Stimulated activated CD4-positive, alpha-beta T cell treated with anti-CD3 and anti-CD28 coated beads, Interleukin-4, amount 100 ng/mL, for 4 hours (primary cell): ENCODE measurements around the gene SERPINF2.
A peak's percentile ranks its signal among the peaks of the same experiment; 100 is the strongest.
"Not testable (repeated sequence)": the region's sequence is repeated elsewhere in the genome, so short reads cannot be mapped to it uniquely, and the experiment has no call there.

Source experiments
- DNase-seq, 2 experiments: peaks; one replicate each; pipeline ENCODE4 v3.0.0-alpha.2; 2020

The SERPINF2 gene

GRCh38 chr17:1716912-1717695 is 25.6 kb upstream of the SERPINF2 start:
- peak; percentile 70 to 85 for DNase-seq

GRCh38 chr17:1718362-1719165 is 24.1 kb upstream of the SERPINF2 start:
- no peak for DNase-seq

- peak; percentile 59 to 64 for DNase-seq
These were observed 21.8 kb upstream of the SERPINF2 start for GRCh38 chr17:1720856-1721386.

- DNase-seq, result not testable (repeated sequence)
These were observed 20.6 kb upstream of the SERPINF2 start for GRCh38 chr17:1722022-1722421.

GRCh38 chr17:1724351-1724868 is 18.3 kb upstream of the SERPINF2 start, which contains the start of gene WDR81:
Gene WDR81, plus strand, starts transcription at chr17:1724704. Its CDS starts 256 bp downstream, at chr17:1724960.
- DNase-seq, result peak; percentile 86

- no peak for DNase-seq
These were observed 17.6 kb upstream of the SERPINF2 start for GRCh38 chr17:1724869-1725641.

DNA sequence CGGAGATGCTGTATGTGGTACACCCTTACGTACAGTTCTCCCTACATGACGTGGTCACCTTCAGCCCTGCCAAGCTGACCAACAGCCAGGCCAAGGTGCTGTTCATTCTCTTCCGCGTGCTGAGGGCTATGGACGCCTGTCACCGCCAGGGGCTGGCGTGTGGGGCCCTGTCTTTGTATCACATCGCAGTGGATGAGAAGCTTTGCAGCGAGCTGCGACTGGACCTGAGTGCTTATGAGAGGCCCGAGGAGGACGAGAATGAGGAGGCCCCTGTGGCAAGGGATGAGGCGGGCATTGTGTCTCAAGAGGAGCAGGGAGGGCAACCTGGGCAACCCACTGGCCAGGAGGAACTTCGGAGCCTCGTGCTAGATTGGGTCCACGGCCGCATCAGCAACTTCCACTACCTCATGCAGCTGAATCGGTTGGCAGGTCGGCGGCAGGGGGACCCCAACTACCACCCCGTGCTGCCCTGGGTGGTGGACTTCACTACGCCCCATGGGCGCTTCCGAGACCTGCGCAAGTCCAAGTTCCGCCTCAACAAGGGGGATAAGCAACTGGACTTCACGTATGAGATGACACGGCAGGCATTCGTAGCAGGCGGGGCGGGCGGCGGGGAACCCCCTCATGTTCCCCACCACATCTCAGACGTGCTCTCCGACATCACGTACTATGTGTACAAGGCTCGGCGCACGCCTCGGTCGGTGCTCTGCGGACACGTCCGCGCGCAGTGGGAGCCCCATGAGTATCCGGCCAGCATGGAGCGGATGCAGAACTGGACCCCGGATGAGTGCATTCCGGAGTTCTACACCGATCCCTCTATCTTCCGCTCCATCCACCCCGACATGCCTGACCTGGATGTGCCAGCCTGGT is 16.8 kb upstream of the SERPINF2 start:
- DNase-seq, result no peak

DNA sequence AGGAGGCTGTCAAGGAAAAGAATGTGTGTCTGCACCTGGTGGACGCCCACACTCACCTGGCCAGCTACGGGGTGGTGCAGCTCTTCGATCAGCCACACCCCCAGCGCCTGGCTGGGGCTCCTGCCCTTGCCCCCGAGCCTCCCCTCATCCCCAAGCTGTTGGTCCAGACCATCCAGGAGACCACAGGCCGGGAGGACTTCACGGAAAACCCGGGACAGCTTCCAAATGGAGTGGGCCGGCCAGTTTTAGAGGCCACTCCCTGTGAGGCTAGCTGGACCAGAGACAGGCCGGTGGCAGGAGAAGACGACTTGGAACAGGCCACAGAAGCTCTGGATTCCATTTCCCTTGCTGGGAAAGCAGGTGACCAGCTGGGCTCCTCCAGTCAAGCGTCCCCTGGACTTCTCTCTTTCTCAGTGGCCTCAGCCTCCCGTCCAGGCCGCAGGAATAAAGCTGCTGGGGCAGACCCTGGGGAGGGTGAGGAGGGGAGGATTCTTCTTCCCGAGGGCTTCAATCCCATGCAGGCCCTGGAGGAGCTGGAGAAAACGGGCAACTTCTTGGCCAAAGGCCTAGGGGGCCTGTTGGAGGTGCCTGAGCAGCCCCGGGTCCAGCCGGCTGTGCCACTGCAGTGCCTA is 15.9 kb upstream of the SERPINF2 start:
- DNase-seq, result no peak

DNA sequence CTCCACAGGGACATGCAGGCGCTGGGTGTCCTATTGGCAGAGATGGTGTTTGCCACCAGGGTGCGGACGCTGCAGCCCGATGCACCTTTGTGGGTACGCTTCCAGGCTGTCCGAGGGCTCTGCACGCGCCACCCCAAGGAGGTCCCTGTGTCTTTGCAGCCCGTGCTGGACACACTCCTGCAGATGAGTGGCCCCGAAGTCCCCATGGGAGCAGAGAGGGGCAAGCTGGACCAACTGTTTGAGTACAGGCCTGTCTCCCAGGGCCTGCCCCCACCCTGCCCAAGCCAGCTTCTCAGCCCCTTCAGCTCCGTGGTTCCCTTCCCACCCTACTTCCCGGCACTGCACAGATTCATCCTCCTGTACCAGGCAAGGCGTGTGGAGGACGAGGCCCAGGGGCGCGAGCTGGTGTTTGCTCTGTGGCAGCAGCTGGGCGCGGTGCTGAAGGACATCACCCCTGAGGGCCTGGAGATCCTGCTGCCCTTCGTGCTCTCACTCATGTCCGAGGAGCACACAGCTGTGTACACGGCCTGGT is 15.3 kb upstream of the SERPINF2 start:
- DNase-seq, result no peak

- DNase-seq, result no peak
These were observed 14.6 kb upstream of the SERPINF2 start for GRCh38 chr17:1727876-1728630.

DNA sequence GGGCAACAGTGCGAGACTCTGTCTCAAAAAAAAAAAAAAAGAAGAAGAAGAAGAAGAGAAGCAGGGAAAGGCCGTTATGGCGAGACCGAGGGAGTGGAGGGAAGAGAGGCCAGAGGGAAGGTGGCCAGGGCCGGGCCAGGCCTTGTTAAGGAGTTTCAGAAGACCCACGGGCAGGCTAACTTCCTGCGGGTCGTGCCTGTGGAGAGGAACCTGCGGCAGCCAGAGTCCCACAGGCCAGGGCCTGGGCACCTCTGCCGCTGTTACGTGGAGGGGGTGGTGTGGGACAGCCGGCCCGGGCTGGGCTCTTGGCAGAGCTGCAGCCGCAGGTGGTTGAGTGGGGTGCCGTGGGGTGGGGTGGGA is 12.7 kb upstream of the SERPINF2 start:
- DNase-seq, result no peak

DNA sequence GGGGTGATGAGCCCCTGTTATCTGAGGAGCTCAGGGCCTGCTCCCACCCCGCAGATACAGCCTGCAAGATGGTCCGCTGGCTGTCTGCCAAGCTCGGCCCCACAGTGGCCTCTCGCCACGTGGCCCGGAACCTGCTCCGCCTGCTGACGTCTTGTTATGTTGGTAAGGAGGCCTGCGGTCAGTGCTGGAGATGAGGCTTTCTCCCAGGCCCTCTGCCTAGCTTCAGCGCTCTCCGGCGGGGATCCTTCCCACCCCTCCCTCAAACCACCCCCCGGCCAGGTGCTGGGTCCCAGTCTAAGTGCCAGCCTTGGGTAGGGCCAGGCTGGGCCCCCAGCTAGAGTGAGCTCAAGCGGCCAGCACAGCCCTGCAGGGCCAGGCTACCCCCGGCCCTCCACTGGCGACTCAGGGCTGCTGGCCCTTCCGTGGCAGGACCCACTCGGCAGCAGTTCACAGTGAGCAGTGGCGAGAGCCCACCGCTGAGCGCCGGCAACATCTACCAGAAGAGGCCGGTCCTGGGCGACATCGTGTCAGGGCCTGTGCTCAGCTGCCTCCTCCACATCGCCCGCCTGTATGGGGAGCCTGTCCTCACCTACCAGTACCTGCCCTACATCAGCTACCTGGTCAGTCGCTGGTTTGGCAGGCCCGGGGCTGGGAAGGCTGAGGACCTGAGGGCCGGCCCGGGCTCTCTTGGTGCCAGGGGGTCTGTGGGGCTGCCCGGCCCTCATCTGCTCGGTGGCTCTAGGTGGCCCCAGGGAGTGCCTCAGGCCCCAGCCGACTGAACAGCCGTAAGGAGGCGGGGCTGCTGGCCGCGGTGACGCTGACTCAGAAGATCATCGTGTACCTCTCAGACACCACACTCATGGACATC is 12.1 kb upstream of the SERPINF2 start:
- DNase-seq, result no peak

GRCh38 chr17:1731194-1731506 is 11.5 kb upstream of the SERPINF2 start:
- DNase-seq, result no peak

DNA sequence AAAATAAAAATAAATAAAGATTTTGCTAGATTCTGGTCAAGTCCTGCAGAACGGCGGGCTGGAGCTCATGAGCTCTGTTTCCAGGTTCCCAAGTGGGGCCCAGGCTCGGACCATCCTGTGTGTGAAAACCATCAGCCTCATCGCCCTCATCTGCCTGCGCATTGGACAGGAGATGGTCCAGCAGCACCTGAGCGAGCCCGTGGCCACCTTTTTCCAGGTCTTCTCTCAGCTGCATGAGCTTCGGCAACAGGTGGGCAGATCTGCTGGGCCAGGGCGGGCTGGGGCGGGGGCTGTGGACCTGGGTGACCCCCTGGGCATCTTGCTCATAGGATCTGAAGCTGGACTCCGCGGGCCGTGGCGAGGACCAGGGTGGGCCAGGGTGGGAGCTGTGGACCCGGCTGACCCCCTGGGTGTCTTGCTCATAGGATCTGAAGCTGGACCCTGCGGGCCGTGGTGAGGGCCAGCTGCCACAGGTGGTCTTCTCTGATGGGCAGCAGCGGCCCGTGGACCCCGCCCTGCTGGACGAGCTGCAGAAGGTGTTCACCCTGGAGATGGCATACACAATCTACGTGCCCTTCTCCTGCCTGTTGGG is 10.3 kb upstream of the SERPINF2 start:
- no peak for DNase-seq

GRCh38 chr17:1732833-1733321 is 9.8 kb upstream of the SERPINF2 start:
- no peak for DNase-seq

DNA sequence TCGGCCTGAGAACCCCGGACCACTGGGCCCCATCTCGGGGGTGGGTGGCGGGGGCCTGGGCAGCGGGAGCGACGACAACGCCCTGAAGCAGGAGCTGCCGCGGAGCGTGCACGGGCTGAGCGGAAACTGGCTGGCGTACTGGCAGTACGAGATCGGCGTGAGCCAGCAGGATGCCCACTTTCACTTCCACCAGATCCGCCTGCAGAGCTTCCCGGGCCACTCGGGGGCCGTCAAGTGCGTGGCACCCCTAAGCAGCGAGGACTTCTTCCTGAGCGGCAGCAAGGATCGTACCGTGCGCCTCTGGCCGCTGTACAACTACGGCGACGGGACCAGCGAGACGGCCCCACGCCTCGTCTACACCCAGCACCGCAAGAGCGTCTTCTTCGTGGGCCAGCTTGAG is 8.9 kb upstream of the SERPINF2 start:
- DNase-seq, result no peak

- DNase-seq, result no peak
These were observed 7.3 kb upstream of the SERPINF2 start for GRCh38 chr17:1735418-1735817.

DNA sequence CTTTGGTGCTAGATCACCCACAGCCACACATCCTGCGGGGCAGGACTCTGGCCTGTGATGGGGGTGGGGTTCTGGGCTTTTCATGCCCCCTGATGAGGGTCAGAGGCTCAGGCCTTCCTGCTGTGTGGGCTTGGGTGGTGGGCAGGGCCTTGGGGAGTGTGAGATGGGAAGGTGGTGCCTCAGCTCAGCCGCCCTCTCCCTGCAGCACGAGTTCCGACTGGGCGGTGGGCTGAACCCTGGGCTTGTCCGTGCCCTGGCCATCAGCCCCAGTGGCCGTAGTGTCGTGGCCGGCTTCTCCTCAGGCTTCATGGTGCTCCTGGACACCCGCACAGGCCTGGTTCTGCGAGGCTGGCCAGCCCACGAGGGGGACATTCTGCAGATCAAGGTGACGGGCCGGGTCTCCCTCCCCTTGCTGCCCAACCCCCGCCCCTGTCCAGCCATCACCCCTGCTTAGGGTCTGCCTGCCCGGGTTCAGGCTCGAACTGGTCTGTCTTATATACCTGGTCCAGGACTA is 6.8 kb upstream of the SERPINF2 start:
- no peak for DNase-seq
